ENCODE results near the gene ZNF343.
"Not testable (repeated sequence)": the region's sequence is repeated elsewhere in the genome, so short reads cannot be mapped to it uniquely, and the experiment has no call there.

Gene ZNF343

GRCh38 chr20:2507875-2508630, 662 bp downstream of the ZNF343 start:
- no peaks in the 10 kb centered on the region for H3K9me3 ChIP-seq
- peak overlapping the region; percentile 89 for H3K9ac ChIP-seq
- no peaks in the 10 kb centered on the region for H3K27me3 ChIP-seq
- no peaks in the 10 kb centered on the region for H3K36me3 ChIP-seq
- peaks cover 18% of the 10 kb centered on the region for H3K4me1 ChIP-seq
- peak overlapping the region; percentile 97 for H3K4me2 ChIP-seq
- no peak for TF ChIP-seq Cebpa-rat (IDR thresholded peaks at IDR 0.05)
- H4K20me1 ChIP-seq = no peaks in the 10 kb centered on the region
- peak overlapping the region; percentile 95 for H3K4me3 ChIP-seq
- peak overlapping the region; percentile 96 for H3K27ac ChIP-seq

DNA sequence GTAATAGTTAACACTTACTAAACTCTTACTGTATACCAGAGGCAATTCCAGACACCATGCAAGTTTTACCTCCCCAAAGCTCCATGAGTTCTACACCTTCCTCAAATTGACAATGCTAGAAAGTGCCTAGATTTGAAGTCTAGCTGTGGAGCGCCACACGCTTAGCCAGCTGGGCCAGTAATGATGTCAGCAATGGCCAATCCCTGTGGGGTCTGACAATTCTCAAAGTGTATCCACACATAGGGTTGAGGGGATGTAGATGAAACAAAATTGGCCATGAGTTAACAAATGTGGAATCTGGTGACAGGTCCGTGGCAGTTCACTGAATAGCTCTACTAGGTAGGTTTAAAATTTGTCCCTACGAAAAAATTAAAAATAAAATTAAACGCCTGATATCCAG, 1.3 kb downstream of the ZNF343 start:
- peak overlapping the region; percentile 89; the same call in 1 of the 2 replicates for H3K9ac ChIP-seq
- TF ChIP-seq Cebpa-rat (IDR thresholded peaks at IDR 0.05) = no peak
- peak overlapping the region; percentile 97 for H3K4me2 ChIP-seq

DNA sequence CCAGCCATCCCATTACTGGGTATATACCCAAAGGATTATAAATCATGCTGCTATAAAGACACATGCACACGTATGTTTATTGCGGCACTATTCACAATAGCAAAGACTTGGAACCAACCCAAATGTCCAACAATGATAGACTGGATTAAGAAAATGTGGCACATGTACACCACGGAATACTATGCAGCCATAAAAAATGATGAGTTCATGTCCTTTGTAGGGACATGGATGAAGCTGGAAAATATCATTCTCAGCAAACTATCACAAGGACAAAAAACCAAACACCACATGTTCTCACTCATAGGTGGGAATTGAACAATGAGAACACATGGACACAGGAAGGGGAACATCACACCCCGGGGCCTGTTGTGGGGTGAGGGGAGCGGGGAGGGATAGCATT, 2.3 kb downstream of the ZNF343 start:
- H3K27ac ChIP-seq, H3K36me3 ChIP-seq, H3K9me3 ChIP-seq, H3K4me2 ChIP-seq, H3K9ac ChIP-seq, H4K20me1 ChIP-seq, H3K4me3 ChIP-seq, H3K27me3 ChIP-seq: not testable (repeated sequence)
- peaks cover 18% of the 10 kb centered on the region for H3K4me1 ChIP-seq

More for the DNA sequence above, 1.3 kb downstream of the ZNF343 start:
- Histone ChIP-seq H3K4me1 (peaks cover 18% of the 10 kb centered on the region), H3K27me3 (no peaks in the 10 kb centered on the region), H3K4me3 (peak overlapping the region; percentile 95), H4K20me1 (no peaks in the 10 kb centered on the region), H3K27ac (no peak overlapping the region), H3K36me3 (no peaks in the 10 kb centered on the region), H3K9me3 (no peaks in the 10 kb centered on the region)

DNA sequence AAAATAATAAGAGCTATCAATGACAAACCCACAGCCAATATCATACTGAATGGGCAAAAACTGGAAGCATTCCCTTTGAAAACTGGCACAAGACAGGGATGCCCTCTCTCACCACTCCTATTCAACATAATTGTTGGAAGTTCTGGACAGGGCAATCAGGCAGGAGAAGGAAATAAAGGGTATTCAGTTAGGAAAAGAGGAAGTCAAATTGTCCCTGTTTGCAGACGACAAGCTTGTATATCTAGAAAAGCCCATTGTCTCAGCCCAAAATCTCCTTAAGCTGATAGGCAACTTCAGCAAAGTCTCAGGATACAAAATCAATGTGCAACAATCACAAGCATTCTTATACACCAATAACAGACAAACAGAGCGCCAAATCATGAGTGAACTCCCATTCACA, 3.9 kb downstream of the ZNF343 start:
- not testable (repeated sequence) for H3K9ac ChIP-seq, H3K4me3 ChIP-seq, H3K4me2 ChIP-seq, H3K27ac ChIP-seq, H3K27me3 ChIP-seq, H3K9me3 ChIP-seq
- Histone ChIP-seq H4K20me1 (peaks cover 17% of the 10 kb centered on the region), H3K4me1 (peaks cover 18% of the 10 kb centered on the region), H3K36me3 (peaks cover 18% of the 10 kb centered on the region)

GRCh38 chr20:2502808-2503384, 5.8 kb downstream of the ZNF343 start:
- not testable (repeated sequence) for H3K9ac ChIP-seq, H3K4me3 ChIP-seq, H3K9me3 ChIP-seq, H3K4me1 ChIP-seq, H3K27me3 ChIP-seq, H3K4me2 ChIP-seq, H3K27ac ChIP-seq
- Histone ChIP-seq H4K20me1 (peaks cover 21% of the 10 kb centered on the region), H3K36me3 (peaks cover 36% of the 10 kb centered on the region)

GRCh38 chr20:2485661-2486060, 23.1 kb downstream of the ZNF343 start:
- Histone ChIP-seq H3K27ac (no peak overlapping the region), H3K4me1 (no peaks in the 10 kb centered on the region), H3K36me3 (peaks cover 99% of the 10 kb centered on the region), H3K9ac (no peak overlapping the region), H4K20me1 (no peaks in the 10 kb centered on the region), H3K9me3 (no peaks in the 10 kb centered on the region), H3K4me2 (no peak overlapping the region), H3K4me3 (no peak overlapping the region), H3K27me3 (no peaks in the 10 kb centered on the region)
- no peak for TF ChIP-seq Cebpa-rat (IDR thresholded peaks at IDR 0.05)

GRCh38 chr20:2485080-2485479, 23.6 kb downstream of the ZNF343 start:
- Histone ChIP-seq H3K36me3 (peaks cover 99% of the 10 kb centered on the region), H4K20me1 (no peaks in the 10 kb centered on the region), H3K27ac (no peak overlapping the region), H3K4me1 (no peaks in the 10 kb centered on the region), H3K4me3 (no peak overlapping the region), H3K9ac (no peak overlapping the region), H3K4me2 (no peak overlapping the region), H3K9me3 (no peaks in the 10 kb centered on the region), H3K27me3 (no peaks in the 10 kb centered on the region)
- TF ChIP-seq Cebpa-rat (IDR thresholded peaks at IDR 0.05) = no peak

GRCh38 chr20:2483504-2483903, 25.2 kb downstream of the ZNF343 start:
- Histone ChIP-seq H4K20me1 (no peaks in the 10 kb centered on the region), H3K4me3 (no peak overlapping the region), H3K4me2 (no peak overlapping the region), H3K36me3 (peaks cover 96% of the 10 kb centered on the region), H3K9me3 (no peaks in the 10 kb centered on the region), H3K27me3 (no peaks in the 10 kb centered on the region), H3K27ac (no peak overlapping the region), H3K4me1 (no peaks in the 10 kb centered on the region), H3K9ac (no peak overlapping the region)
- TF ChIP-seq Cebpa-rat (IDR thresholded peaks at IDR 0.05) = no peak

DNA sequence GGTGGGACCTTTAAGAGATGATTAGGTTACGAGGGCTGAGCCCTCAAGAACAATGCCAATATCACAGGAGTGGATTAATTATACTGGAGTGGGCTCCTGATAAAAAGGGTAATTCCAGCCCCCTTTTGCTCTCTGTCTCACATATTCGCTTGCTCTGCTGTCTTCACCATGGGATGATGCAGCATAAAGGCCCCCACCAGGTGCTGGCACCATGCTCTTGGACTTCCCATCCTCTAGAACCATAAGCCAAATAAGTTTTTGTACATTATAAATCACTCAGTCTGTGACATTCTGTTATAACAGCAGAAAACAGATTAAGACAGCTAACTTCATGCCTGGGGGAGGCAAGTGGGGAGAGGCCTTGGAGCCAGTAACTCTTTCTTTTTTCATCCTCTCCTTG, 28.3 kb downstream of the ZNF343 start:
- Histone ChIP-seq H3K36me3 (peaks cover 82% of the 10 kb centered on the region), H4K20me1 (no peaks in the 10 kb centered on the region), H3K4me2 (no peak overlapping the region), H3K9ac (no peak overlapping the region), H3K27ac (no peak overlapping the region), H3K4me1 (no peaks in the 10 kb centered on the region), H3K9me3 (no peaks in the 10 kb centered on the region), H3K27me3 (no peaks in the 10 kb centered on the region), H3K4me3 (no peak overlapping the region)
- no peak for TF ChIP-seq Cebpa-rat (IDR thresholded peaks at IDR 0.05)

DNA sequence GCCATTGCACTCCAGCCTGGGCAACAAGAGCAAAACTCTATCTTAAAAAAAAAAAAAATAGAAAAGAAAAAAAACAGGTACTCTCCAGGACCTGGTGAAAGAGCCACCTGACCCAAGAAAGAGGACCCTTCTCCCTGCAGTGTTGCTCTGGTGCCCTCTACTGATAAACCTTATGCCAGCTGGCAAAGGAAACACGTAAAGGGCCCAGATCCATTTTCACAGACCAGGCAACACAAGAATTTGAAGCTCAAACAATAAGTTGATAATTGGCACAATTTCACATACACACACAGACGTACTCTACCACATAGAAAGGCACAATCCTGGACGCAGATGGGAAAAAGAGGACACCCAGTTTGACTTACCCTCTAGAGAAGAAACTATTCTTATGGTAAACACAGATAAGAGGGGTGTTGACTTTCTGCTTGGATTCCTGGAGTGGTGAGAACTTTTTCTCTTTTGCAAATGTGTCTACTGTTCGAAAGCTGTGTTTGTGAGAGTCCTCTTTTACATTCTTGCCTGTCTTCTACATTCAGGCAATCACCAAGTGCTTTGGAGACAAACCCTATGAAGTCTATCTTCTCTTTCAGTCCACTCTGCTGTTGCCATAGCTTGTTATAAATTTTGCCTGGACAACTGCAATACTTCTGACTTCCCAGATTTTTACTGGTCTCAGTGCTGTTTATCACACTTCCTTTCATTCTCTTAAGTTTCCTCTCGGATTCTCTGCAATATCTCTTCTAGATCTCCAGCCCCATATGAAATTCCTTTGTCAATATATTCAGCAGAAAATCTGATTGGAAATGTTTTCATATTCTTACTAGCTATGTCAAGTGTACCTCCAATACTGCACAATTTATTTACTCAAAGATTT, 31.7 kb downstream of the ZNF343 start:
- Histone ChIP-seq H3K9me3 (no peaks in the 10 kb centered on the region), H3K4me1 (no peaks in the 10 kb centered on the region), H3K9ac (no peak overlapping the region), H4K20me1 (no peaks in the 10 kb centered on the region), H3K27ac (no peak overlapping the region), H3K4me3 (no peak overlapping the region), H3K4me2 (no peak overlapping the region), H3K27me3 (no peaks in the 10 kb centered on the region), H3K36me3 (peaks cover 53% of the 10 kb centered on the region)
- no peak for TF ChIP-seq Cebpa-rat (IDR thresholded peaks at IDR 0.05)
